Daoy (cell line): ENCODE results near the gene IFT81. TPM values are rescaled to one million over a fixed set of nuclear protein-coding genes. Genes with fewer than 3 reads are reported as not detected.
A peak's percentile ranks its signal among the peaks of the same experiment; 100 is the strongest.
"Not testable (repeated sequence)": the region's sequence is repeated elsewhere in the genome, so short reads cannot be mapped to it uniquely, and the experiment has no call there.

ENCODE experiments used
- DNase-seq: peaks from one replicate; pipeline ENCODE4 v3.0.0-alpha.2; 2015; ENCODE audit warnings: low read depth
- total RNA-seq: library from RNA; depleted of rRNA; stranded (reverse); fragments of >200 nt; shearing (Covaris generic); gene quantifications from 2 replicates; pipeline ENCODE4 v1.2.3, GENCODE V29; 2014

The IFT81 gene
- total RNA-seq, 1 experiment from 2014 or later, result 8.9 TPM

GRCh38 chr12:110199339-110200123 is 75.4 kb downstream of the IFT81 start:
- DNase-seq, result peak; percentile 65

DNA sequence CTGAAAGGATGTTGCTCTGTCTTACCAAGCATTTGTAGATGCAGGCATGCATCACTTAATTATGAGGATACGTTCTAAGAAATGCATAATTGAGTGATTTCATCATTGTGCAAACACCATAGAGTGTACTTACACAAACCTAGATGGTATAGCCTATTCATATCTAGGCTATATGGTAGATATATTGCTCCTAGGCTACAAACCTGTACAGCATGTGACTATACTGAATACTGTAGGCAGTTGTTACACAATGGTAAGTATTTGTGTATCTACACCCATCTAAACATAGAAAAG is 75.9 kb downstream of the IFT81 start:
- no peak for DNase-seq

- no peak for DNase-seq
Measured at GRCh38 chr12:110201995-110202394, 77.8 kb downstream of the IFT81 start.

DNA sequence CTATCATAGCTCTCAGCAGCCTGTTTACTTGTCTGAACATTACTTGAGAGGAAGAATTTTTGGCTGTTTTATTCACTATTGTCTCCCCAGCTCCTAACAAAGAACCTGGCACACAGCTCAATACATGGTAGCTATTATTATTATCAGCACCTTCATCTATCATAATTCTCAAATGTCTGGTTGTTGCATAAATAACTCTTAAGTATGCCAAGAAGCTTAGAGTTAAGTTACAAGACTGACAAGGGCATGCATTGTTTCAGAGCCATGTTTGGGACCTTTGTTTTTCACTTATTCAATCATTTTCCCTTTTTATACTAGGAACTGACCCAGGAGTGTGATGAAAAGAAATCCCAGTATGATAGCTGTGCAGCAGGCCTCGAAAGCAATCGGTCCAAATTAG is 79.4 kb downstream of the IFT81 start:
- no peak for DNase-seq

DNA sequence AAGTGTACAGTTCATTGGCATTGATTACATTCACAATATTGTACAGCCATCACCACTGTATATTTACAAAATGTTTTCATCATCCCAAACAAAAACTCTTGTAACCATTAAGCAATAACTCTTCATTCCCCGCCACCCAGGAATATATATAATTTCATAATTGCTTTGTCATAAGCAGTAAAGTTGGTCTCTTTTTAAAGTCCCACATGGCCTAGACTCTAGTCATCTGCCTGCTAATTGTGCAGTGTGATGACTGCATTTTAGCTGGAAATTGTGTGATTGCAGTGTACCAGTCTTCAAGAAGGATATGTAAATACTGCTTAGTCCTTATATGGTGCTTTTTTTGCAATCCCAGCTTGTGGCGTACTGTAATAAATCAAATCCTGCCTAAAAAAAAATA is 81.8 kb downstream of the IFT81 start:
- DNase-seq, result no peak

DNA sequence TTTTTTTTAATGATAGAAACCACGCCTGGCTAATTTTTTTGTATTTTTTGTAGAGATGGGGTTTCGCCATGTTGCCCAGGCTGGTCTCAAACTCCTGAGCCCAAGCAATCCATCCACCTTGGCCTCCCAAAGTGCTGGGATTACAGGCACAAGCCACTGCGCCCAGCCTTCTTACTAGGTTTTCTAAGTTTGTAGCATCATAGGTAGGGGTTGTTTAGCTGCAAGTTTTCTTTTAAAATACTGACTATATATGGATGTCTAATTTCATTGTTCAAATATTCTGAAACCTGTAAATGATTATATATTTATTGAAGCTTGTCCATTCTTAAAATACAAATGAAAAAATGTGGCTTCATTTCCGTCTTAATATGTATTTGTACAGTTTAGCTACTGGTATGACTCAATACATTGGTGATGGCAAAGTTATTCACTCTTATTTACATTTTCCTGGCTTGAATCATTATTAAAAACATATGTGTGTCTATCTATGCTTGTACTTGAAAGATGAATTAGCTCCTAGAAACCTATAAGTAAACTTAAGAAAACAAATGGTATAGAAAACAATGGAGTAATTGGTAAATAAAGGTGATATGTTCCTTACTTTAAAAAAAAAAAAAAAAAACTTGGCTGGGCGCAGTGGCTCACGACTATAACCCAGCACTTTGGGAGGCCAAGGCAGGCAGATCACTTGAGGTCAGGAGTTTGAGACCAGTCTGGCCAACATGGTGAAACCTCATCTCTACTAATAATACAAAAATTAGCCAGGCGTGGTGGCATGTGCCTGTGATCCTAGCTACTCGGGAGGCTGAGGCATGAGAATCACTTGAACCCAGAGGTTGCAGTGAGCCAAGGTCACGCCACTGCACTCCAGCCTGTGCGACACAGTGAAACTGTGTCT is 87.7 kb downstream of the IFT81 start:
- DNase-seq, result peak; percentile 15

DNA sequence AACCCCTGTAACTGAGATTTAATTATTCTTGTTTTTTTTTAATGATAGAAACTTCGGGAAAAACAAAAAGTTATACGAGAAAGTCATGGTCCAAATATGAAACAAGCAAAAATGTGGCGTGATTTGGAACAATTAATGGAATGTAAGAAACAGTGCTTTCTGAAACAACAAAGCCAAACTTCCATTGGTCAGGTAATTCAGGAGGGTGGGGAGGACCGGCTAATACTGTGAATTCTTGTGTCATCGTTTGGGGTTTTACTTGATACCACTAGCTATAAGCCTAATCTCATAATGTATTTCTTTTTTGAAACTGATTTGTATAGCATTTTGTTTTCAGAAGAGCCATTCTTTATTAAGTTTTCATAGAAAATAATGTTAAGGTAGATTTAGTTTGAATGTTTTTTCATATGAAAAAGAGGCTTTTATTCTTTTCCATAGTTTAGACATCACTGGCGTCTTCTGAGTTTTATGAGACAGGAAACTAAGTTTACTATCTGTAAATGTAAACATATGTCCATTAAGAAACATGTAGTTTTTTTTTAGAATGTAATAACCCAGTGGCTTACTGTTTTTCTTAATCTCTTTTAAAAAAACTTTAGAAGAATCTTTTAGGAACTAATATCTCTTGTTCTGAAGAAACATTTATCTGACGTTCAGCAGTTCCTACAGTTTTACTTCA is 94.0 kb downstream of the IFT81 start:
- no peak for DNase-seq

DNA sequence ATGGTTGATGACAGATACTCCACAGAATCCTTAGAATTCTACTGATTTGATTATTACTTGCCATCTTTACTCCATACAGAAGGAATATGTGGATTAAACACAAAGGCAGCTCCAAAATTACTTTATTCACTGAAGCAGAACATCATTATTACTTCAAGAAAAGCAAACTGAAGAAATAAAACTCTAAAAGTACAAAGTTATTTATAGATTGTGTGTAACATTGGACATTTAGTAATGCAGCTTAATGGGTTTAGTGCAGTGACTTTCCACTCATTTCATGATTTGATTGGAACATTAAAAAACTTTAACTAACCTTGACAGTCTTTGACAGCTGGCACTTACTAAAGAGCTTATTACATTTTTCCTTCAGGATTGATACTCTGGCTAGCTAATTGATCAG is 97.9 kb downstream of the IFT81 start:
- no peak for DNase-seq

GRCh38 chr12:110222433-110222832 is 98.3 kb downstream of the IFT81 start:
- DNase-seq, result no peak

DNA sequence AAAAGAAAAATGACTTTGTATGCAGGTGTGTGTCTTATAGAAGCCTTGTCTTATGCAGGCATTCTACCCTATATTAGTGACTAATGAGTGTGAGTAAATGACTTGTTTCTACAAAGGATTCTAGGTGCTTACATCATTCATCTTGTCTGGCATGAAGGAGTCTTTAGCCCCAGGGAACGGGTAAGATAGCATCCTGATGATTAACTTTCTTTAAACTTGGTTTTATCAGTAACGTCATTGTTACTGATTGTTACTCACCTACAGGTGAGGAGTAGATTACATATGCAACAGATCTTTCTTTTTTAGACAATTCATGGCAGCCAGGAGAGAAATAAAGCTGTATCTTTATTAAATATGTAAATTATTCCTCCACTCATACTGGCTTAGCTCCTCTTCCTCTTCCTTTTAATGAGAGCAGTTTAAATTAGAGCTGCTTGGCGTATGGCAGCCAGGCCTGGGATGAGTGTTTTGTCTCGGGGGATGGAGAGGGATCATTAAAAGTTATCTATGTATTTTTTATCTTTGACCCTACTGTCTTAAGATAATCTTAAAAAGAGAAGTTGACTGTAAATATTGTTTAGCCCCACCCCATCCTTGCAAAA is 99.7 kb downstream of the IFT81 start:
- DNase-seq, result peak; percentile 42

DNA sequence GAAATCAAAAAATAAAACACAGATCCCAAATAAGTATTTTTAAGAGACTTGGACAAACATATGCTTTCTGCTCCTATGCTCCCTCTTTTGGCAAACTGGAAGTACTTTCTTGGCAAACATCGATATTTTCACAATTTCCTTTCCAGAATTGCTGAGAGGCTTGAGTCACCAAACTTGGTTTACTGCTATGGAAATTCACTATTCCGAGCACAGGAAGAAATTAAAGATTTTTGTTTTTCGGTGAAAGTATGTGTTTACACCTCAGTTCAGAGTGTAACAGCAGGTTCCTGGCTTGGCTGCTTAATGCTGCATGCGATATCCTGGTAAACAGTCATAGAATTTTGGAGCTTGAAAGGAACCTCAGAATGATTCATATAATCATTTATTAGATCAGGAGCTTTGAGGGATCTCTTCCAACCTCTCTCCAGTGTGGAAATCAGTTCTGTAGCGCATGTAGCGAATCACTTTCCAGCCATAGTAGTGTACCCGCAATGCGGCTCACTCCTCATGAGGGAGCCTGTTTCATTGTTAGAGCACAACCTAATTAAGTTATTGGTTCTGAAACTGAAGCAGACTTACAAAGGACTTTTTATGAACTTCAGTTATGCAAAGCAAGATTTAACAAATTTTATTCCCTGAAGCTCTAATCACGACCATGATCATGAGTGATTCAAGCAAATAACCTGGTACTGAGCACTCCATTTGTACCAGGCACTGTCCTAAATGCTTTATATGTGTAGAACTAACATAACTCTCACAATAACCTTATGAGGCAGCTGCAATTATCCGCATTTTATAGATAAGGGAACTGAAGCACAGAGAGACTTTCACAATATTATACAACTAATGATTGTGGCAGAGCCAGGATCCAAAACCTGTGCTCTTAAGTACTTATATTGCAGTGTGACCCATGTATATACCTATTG is 100.5 kb downstream of the IFT81 start:
- peak; percentile 53 for DNase-seq

DNA sequence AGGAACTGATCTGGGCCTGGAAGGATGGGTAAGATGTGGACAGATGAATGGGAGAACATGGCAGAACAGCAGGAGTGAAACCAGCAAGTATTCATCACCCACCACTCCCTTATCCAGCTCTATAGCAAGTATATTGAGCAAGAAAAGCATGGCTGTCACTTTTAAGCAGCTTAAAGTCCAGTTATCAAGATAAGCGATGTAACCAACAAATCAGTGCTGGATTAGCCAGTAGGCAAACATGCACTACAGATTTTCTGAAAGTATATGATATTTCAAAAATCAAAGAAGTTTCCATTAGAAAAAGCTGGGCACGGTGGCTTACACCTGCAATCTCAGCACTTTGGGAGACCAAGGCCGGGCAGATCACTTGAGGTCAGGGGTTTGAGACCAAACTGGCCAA is 103.0 kb downstream of the IFT81 start:
- DNase-seq, result no peak

GRCh38 chr12:110228348-110228747 is 104.2 kb downstream of the IFT81 start:
- not testable (repeated sequence) for DNase-seq

DNA sequence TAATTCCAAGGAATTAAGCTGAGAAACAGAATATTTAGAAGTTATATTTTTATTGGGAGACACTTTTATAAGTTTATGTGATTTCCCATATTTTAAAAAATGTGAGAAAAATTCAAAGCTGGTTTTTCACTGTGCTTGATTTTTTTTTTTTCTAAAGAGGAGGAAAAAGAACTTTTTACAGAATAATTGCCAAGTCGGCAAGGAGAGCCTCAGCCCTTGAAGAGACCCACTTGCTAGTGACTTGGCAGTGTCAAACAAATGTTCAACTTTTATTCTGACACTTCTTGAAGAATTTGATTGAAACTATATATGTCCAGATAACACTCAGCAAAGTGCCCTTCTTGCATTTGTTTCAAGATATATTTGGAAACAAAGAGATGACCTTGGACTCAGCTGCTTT is 104.6 kb downstream of the IFT81 start:
- no peak for DNase-seq

- no peak for DNase-seq
Measured at GRCh38 chr12:110229409-110229808, 105.3 kb downstream of the IFT81 start.

DNA sequence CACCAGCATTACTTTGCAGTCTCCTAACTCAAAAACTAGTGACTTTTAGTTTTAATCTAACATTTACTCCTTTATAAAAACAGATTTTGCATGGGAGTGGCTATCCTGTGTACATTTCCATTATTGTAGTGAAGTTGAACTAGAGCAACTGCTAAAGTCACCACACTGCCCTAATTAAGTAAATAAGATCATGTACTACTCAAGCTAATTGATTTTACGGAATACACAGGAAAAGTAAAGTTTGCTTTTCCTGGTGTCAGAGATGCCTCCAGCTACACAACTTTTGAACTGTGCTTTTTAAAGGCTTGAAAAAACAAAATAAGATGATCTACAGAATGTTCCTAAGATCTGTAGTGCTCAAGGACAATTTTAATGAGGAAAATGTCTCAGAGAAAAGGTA is 106.5 kb downstream of the IFT81 start:
- no peak for DNase-seq

DNA sequence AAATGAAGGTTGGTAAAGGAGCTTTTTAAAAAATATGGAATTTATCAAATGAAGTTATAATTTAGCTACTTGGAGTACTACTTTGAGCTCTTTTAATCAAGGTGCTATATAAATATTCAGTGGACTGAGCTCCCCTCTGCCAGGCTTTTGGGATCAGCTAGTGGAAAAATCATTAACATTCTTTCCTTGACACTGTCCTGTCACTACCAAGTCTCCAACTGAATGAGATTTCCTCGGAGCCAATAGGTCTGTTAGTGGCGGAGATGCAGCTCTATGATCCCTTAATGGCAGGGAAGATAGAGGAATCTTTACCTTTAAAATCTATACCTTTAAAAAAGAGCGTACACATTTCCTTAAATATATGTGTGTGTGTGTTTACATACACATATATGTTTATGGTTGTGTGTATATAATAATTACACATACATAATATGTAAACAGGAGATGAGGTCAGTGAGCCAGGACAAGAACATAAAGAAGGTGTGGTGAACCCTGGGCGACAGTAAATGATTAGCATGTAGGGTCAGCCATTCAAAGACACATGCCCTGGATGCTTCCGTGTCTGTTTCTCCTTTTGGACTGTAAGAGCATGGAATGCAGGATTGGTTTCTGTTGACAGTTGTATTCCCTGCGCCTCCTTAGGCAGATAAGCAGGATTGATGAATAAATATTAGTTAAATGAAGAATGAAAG is 109.2 kb downstream of the IFT81 start:
- no peak for DNase-seq

- DNase-seq, result no peak
Measured at GRCh38 chr12:110234331-110234751, 110.2 kb downstream of the IFT81 start.

- no peak for DNase-seq
Measured at GRCh38 chr12:110234755-110235154, 110.6 kb downstream of the IFT81 start.

- no peak for DNase-seq
Measured at GRCh38 chr12:110235383-110235782, 111.2 kb downstream of the IFT81 start.
